Activated CD8-positive, alpha-beta memory T cell treated with anti-CD3 and anti-CD28 coated beads for 1 hour (primary cell): Measurements from ENCODE around the gene TSC22D1.
"Not testable (repeated sequence)": the region's sequence is repeated elsewhere in the genome, so short reads cannot be mapped to it uniquely, and the experiment has no call there.

Experiments used
- DNase-seq, 2 donors: peaks; one replicate each; pipeline ENCODE4 v3.0.0-alpha.2; 2020; ENCODE audit warnings: low read depth in 1 of 2; ENCODE audit errors: extremely low read depth in 1 of 2

Gene TSC22D1

DNA sequence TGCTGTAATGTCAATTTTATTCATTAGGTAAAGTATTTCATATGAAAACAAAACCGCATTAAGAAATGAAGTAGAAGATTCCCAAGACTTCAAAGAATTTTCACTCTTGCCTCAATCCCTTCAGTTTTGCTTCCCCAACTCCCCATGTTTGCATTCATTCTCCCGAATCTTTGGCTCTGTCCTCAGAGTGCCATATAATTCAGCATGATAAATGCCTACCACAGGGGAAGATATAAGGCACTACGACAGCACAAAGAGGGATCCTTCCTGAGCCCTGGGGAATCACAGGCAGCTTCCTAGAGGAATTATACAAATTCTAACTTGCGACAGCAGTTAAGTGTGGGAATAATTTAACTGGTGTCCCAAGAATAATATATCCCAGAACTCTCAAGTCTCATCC lies 68.5 kb downstream of the TSC22D1 start:
- DNase-seq, result no peak

DNA sequence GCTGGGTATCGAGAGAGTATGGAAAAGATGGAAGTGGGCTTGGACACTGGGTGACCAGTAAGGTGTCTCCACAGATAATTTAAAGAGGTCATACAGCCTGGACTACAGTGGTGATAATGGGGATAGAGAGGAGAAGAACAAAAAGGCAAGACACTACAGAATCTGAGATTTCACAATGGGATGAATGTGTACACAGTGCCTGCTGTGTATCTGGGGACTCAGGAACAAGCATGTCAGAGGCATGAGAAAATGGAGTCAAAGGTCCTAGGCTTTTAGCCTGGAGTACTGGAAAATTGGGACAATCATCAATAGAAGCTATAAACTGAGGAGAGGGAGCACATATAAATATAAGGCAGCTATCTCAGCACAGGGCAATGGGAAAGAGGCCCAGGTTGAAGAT lies 69.4 kb downstream of the TSC22D1 start:
- no peak for DNase-seq

- DNase-seq, result no peak
These were observed 69.9 kb downstream of the TSC22D1 start for GRCh38 chr13:44506251-44506650.

DNA sequence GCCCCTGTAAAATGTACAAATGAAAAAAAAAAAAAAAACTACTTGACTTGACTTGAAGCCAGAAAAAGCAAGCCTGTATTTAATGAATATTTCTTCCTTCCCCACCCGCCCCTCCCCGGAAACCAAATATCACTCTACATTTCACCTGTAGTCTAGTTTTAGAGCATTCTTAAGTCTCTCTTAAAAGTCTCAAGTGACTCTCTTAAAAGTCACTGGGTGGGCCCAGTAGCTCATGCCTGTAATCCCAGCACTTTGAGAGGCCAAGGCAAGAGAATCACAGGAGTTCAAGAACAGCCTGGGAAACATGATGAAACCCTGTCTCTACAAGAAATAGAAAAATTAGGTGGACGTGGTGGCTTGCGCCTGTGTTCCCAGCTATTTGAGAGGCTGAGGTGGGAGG lies 72.0 kb downstream of the TSC22D1 start:
- no peak for DNase-seq

GRCh38 chr13:44498969-44499368 lies 77.2 kb downstream of the TSC22D1 start:
- no peak for DNase-seq

- no peak for DNase-seq
These were observed 77.6 kb downstream of the TSC22D1 start for GRCh38 chr13:44498502-44498901.

DNA sequence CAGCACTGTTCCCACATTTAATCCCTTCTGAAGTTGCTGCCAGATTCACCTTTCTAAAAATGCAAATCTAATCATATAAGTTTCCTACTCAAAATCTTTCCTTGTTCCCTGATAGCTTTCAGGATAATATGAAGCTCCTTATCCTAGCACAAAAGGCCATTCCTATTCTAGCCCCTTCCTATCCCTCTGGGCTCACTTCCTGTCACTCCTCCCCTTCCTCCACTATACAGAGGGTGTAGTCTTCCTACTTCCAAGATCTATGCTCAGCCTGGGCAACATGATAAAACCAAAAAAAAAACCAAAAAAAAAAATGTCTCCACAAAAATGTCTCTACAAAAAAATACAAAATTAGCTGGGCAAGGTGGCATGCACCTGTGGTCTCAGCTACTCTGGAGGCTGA lies 78.3 kb downstream of the TSC22D1 start:
- no peak for DNase-seq

DNA sequence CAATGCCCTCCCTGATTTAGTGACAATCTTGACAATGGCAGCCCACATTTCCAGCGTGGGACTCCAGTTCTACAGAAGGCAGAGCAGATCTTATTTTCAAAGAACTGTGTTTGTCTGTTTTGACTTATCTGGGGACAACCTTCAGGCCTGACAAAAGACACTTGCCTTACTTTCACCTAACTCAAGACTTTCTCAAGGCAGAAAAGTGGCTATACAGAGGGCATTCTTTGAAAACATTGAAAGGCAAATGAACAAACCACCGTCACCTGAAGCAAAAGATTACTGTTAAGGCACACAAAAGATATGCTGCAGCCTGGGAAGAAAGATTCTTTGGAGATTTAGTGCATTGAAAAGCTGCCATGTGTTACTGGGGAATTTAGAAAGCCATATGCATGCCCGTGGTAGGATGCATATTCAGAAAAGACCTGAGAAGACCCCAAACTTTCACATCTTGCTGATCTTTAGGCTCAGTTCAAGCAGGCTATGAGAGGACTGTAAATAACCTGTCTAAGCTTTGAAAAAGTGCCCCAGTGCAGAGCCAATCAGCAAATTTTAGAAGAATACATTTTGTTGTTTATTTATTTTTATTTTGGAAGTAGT lies 82.8 kb downstream of the TSC22D1 start:
- DNase-seq, result no peak

DNA sequence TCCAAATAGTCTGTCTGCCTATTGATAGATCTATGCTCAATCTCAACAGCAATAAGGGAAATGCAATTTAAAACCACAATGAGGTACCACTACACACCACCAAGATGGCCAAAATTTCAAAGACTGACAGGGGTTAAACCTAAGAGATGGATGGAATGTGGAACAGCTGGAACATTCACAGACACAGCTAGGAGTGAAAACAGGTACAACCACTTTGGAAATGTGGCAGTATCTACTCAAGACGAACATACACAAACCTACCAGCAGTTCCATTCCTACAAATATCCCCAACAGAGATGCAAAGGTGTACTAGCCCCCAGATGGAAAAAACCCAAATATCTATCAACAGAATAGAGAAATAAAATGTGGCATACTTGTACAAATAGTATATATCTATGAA lies 86.4 kb downstream of the TSC22D1 start:
- DNase-seq, result no peak

GRCh38 chr13:44487989-44488388 lies 88.1 kb downstream of the TSC22D1 start:
- DNase-seq, result no peak

- DNase-seq, result no peak
These were observed 91.5 kb downstream of the TSC22D1 start for GRCh38 chr13:44484562-44485138.

- no peak for DNase-seq
These were observed 101.8 kb downstream of the TSC22D1 start for GRCh38 chr13:44474122-44474910.

GRCh38 chr13:44471686-44472085 lies 104.4 kb downstream of the TSC22D1 start:
- no peak for DNase-seq

DNA sequence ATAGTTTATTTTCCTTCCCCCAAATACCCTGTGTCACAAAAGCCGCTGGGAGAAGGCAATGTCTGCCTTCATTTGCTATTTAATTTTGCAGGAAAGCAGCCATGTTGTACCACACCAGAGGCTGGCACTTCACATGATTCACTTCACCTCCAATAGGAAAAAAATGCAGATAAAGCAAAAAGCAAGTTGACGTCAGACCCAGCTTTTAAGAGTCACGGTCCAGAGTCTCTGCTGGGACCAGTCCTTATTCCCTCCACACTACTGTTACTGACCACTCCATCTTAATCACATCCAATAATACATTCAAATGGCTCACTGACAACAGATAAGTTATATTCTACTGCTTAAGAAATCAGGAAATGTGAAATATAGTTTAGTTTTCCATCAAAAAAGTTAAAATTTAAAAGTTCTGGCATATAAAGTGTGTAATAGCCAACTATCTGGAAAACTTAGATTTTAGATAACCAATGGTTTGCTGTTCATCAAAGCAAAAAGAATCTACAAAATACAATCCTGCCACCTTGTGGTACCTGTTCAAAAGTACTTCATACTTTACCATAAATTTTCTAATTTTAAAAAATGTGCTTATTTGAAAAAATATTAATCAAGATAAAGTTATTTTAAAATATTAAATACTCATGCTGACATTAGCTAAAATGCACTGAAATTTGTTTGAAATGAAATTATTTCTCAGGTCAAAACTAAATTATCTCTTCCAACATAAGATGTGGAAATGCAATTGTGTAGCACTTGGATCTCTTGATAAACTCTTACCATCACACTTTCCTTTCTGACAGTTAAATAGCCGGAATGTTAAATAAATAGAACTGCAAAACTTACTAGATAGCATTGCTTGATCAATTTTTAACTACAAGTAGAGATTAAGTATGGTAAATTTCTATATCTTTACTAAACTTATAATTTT lies 105.2 kb downstream of the TSC22D1 start:
- no peak for DNase-seq

DNA sequence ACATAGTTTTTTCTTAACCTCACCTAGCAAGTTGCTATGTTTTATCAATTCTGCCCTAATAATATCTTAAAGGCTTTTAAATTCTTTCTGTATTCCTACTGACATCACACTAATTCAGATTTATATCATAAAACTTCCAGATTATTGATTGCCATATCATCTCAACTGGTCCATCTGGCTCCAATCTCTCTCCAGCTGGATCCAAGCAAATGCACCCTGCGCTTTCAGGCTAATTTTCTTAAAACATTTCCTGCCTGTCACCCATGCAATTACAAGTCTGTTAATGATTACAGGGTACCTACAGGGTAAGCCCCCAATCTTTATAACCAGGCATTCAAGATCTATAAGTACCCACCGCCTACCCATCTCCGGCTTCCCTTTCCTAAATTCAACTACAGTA lies 107.3 kb downstream of the TSC22D1 start:
- DNase-seq, result no peak

DNA sequence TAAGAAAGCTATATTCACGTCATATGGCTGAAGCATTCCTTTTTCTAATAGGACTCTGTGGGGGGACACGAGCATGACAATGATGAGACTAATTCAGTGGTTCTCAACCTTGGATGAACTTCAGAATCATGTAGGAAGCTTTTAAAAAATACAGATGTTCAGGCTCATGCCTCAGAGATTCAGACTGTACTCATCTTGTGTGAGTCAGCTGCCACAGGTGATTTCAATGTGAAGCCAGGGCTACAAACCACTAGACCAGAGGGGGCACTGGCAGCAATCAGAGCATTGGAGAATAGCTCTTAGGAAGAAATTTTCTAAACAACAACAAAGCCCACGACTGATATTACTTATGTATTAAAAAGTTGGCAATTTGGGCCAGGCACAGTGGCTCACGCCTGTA lies 110.8 kb downstream of the TSC22D1 start:
- DNase-seq, result no peak

DNA sequence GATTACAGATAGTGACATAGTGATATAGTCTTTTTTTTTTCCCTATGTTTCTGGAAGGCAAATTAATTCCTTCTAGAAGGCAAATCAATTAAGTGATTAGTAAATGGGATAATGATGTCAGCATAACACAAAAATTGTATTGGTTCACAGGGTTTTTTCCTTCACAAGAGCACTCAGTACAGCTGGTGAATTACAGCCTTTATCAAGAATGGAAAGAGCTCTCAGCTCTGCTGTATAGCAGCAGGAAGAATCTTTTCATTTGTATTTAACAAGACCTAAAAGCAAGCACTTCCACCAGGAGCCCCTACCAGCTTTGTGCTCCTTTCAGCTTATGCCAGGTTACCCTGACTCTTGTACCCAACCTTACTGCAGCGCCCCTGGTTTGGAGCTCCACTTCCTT lies 111.7 kb downstream of the TSC22D1 start:
- no peak for DNase-seq

GRCh38 chr13:44463759-44464158 lies 112.4 kb downstream of the TSC22D1 start:
- DNase-seq, result no peak

- DNase-seq, result no peak
These were observed 116.5 kb downstream of the TSC22D1 start for GRCh38 chr13:44459674-44460073.

GRCh38 chr13:44458313-44458975 lies 117.7 kb downstream of the TSC22D1 start:
- DNase-seq, result no peak

DNA sequence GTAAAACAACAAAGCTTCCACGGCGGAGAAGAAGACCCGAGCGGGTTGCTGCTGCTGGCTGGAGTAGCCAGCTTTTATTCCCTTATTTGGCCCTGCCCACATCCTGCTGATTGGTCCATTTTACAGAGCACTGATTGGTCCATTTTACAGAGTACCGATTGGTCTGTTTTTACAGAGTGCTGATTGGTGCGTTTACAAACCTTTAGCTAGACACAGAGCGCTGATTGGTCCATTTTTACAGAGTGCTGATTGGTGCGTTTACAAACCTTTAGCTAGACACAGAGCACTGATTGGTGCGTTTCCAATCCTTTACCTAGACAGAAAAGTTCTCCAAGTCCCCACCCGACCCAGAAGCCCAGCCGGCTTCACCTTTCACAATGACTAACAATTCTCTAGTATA lies 119.9 kb downstream of the TSC22D1 start:
- DNase-seq, result not testable (repeated sequence)
